ENCODE data around the gene SRGAP1.

The SRGAP1 gene

GRCh38 chr12:63912651-63913050 is 68.2 kb downstream of the SRGAP1 start:
- no peak for TF ChIP-seq CTCF (IDR thresholded peaks at IDR 0.05; ENCODE audit: borderline replicate concordance, extremely low read depth, low read length, poor library complexity, severe bottlenecking)
- TF ChIP-seq EZH2 (IDR thresholded peaks at IDR 0.05; ENCODE audit: borderline replicate concordance, low read depth, low read length, severe bottlenecking), result no peak
- no peaks in the 10 kb centered on the region for H4K20me1 ChIP-seq (ENCODE audit: insufficient read depth, low read length)
- H3K27ac ChIP-seq (ENCODE audit: low read length), result no peak overlapping the region
- no peak overlapping the region for H2AFZ ChIP-seq (ENCODE audit: low read depth, low read length)
- no peaks in the 10 kb centered on the region for H3K9me3 ChIP-seq (ENCODE audit: insufficient read depth, low read length, severe bottlenecking)
- H3K9ac ChIP-seq (ENCODE audit: low read depth, low read length), result no peak overlapping the region
- H3K36me3 ChIP-seq (ENCODE audit: insufficient read depth, low read length), result no peaks in the 10 kb centered on the region
- H3K4me3 ChIP-seq (ENCODE audit: low read depth in 1 of 2, low read length in 2 of 2), result no peak overlapping the region
- ATAC-seq (ENCODE audit: insufficient read depth, low read depth) (no peak), DNase-seq (no peak)
- H3K4me1 ChIP-seq (ENCODE audit: insufficient read depth, low read length), result no peaks in the 10 kb centered on the region
- H3K79me2 ChIP-seq (ENCODE audit: insufficient read depth, low read length), result no peaks in the 10 kb centered on the region
- no peaks in the 10 kb centered on the region for H3K27me3 ChIP-seq (ENCODE audit: insufficient read depth, low read length, poor library complexity)
- H3K4me2 ChIP-seq (ENCODE audit: insufficient read depth, low read length), result no peak overlapping the region

GRCh38 chr12:63913929-63914328 is 69.4 kb downstream of the SRGAP1 start:
- H3K27ac ChIP-seq (ENCODE audit: low read length), result no peak overlapping the region
- ATAC-seq (ENCODE audit: insufficient read depth, low read depth) (no peak), DNase-seq (no peak)
- H3K4me3 ChIP-seq (ENCODE audit: low read depth in 1 of 2, low read length in 2 of 2), result no peak overlapping the region
- H3K4me1 ChIP-seq (ENCODE audit: insufficient read depth, low read length), result no peaks in the 10 kb centered on the region
- H3K4me2 ChIP-seq (ENCODE audit: insufficient read depth, low read length), result no peak overlapping the region
- H3K36me3 ChIP-seq (ENCODE audit: insufficient read depth, low read length), result no peaks in the 10 kb centered on the region
- no peaks in the 10 kb centered on the region for H3K27me3 ChIP-seq (ENCODE audit: insufficient read depth, low read length, poor library complexity)
- TF ChIP-seq CTCF (IDR thresholded peaks at IDR 0.05; ENCODE audit: borderline replicate concordance, extremely low read depth, low read length, poor library complexity, severe bottlenecking), result no peak
- no peak for TF ChIP-seq EZH2 (IDR thresholded peaks at IDR 0.05; ENCODE audit: borderline replicate concordance, low read depth, low read length, severe bottlenecking)
- no peak overlapping the region for H2AFZ ChIP-seq (ENCODE audit: low read depth, low read length)
- no peaks in the 10 kb centered on the region for H4K20me1 ChIP-seq (ENCODE audit: insufficient read depth, low read length)
- no peaks in the 10 kb centered on the region for H3K79me2 ChIP-seq (ENCODE audit: insufficient read depth, low read length)
- H3K9me3 ChIP-seq (ENCODE audit: insufficient read depth, low read length, severe bottlenecking), result no peaks in the 10 kb centered on the region
- no peak overlapping the region for H3K9ac ChIP-seq (ENCODE audit: low read depth, low read length)

- no peaks in the 10 kb centered on the region for H3K27me3 ChIP-seq (ENCODE audit: insufficient read depth, low read length, poor library complexity)
- H3K36me3 ChIP-seq (ENCODE audit: insufficient read depth, low read length), result no peaks in the 10 kb centered on the region
- H4K20me1 ChIP-seq (ENCODE audit: insufficient read depth, low read length), result no peaks in the 10 kb centered on the region
- no peaks in the 10 kb centered on the region for H3K4me1 ChIP-seq (ENCODE audit: insufficient read depth, low read length)
- H3K4me2 ChIP-seq (ENCODE audit: insufficient read depth, low read length), result no peak overlapping the region
- no peak overlapping the region for H3K4me3 ChIP-seq (ENCODE audit: low read depth in 1 of 2, low read length in 2 of 2)
- DNase-seq (no peak), ATAC-seq (ENCODE audit: insufficient read depth, low read depth) (no peak)
- H3K9ac ChIP-seq (ENCODE audit: low read depth, low read length), result no peak overlapping the region
- no peak overlapping the region for H2AFZ ChIP-seq (ENCODE audit: low read depth, low read length)
- H3K9me3 ChIP-seq (ENCODE audit: insufficient read depth, low read length, severe bottlenecking), result no peaks in the 10 kb centered on the region
- H3K27ac ChIP-seq (ENCODE audit: low read length), result no peak overlapping the region
- TF ChIP-seq EZH2 (IDR thresholded peaks at IDR 0.05; ENCODE audit: borderline replicate concordance, low read depth, low read length, severe bottlenecking), result no peak
- TF ChIP-seq CTCF (IDR thresholded peaks at IDR 0.05; ENCODE audit: borderline replicate concordance, extremely low read depth, low read length, poor library complexity, severe bottlenecking), result no peak
- H3K79me2 ChIP-seq (ENCODE audit: insufficient read depth, low read length), result no peaks in the 10 kb centered on the region
Observed at GRCh38 chr12:63915105-63915800, 70.8 kb downstream of the SRGAP1 start.

Measured in DND-41 (cell line).